Measurements from ENCODE around the gene PAN2. TPM values are rescaled to one million over a fixed set of nuclear protein-coding genes. Genes with fewer than 3 reads are reported as not detected.
A peak's percentile ranks its signal among the peaks of the same experiment; 100 is the strongest.

PAN2 gene
- total and polyA plus RNA-seq, 10 of the 15 experiments (the other 5 are each of a cell fraction or from before 2014, with no cell fraction given) = 14.4 to 61.8 (median 34.9) TPM

GRCh38 chr12:56266693-56267442 lies 66.9 kb downstream of the PAN2 start, which contains the start of gene COQ10A (continued):
- TF ChIP-seq EGR1 (IDR thresholded peaks at IDR 0.05; ENCODE audit: borderline replicate concordance in 1 of 2, low read depth in 2 of 2, low read length in 2 of 2) (0 out of 3 replicates have a peak, but pooled peaks of 1 of the 2 experiments have one; percentile 11), HDGF (IDR thresholded peaks at IDR 0.05) (peak; percentile 24; the same call in 1 of the 2 replicates), SIX5 (IDR thresholded peaks at IDR 0.05; ENCODE audit: low read depth, low read length, severe bottlenecking) (peak; percentile 76), RELB (IDR thresholded peaks at IDR 0.05; ENCODE audit: low read depth) (no peak; the same call in 1 of the 2 replicates), ZNF592 (IDR thresholded peaks at IDR 0.05) (no peak), BRCA1 (IDR thresholded peaks at IDR 0.05; ENCODE audit: low read depth, low read length) (no peak), YY1 (IDR thresholded peaks at IDR 0.05; ENCODE audit: low read depth, low read length) (no peak), BACH1 (IDR thresholded peaks at IDR 0.05; ENCODE audit: borderline replicate concordance) (peak; percentile 77), E4F1 (IDR thresholded peaks at IDR 0.05; ENCODE audit: borderline replicate concordance, partially characterized antibody) (no peak), NFIC (IDR thresholded peaks at IDR 0.05; ENCODE audit: low read depth, low read length) (no peak), EED (IDR thresholded peaks at IDR 0.05; ENCODE audit: low read depth) (peak; percentile 50; the same call in 1 of the 2 replicates), ZNF622 (IDR thresholded peaks at IDR 0.05) (no peak), ZNF384 (IDR thresholded peaks at IDR 0.05; ENCODE audit: borderline replicate concordance, low read depth, low read length) (no peak), ESRRA (IDR thresholded peaks at IDR 0.05; ENCODE audit: low read length) (no peak), SREBF1 (IDR thresholded peaks at IDR 0.05; ENCODE audit: low read length) (no peak), SREBF2 (IDR thresholded peaks at IDR 0.05; ENCODE audit: low read length) (no peak), DPF2 (IDR thresholded peaks at IDR 0.05) (peak; percentile 73), STAT3 (IDR thresholded peaks at IDR 0.05; ENCODE audit: low read depth, low read length) (no peak), POLR2A (IDR thresholded peaks at IDR 0.05; ENCODE audit: low read depth, low read length) (peak; percentile 97), PAX8 (IDR thresholded peaks at IDR 0.05) (no peak), CBX5 (IDR thresholded peaks at IDR 0.05; ENCODE audit: low read depth) (no peak), KLF5 (IDR thresholded peaks at IDR 0.05; ENCODE audit: partially characterized antibody) (peak; percentile 41)
